Globus pallidus (tissue), 1 donor: ENCODE measurements around the gene ZNF783.
"Not testable (repeated sequence)": the region's sequence is repeated elsewhere in the genome, so short reads cannot be mapped to it uniquely, and the experiment has no call there.

ENCODE experiments used
- DNase-seq: peaks from one replicate; pipeline ENCODE4 v3.0.0-alpha.2; 2015; ENCODE audit warnings: low spot score

ZNF783 gene

GRCh38 chr7:149261829-149262617 lies at the start of gene ZNF783:
ZNF783 (plus strand) TSS chr7:149262196; CDS start chr7:149262334, 138 bp downstream.
- DNase-seq: peak; percentile 87

DNA sequence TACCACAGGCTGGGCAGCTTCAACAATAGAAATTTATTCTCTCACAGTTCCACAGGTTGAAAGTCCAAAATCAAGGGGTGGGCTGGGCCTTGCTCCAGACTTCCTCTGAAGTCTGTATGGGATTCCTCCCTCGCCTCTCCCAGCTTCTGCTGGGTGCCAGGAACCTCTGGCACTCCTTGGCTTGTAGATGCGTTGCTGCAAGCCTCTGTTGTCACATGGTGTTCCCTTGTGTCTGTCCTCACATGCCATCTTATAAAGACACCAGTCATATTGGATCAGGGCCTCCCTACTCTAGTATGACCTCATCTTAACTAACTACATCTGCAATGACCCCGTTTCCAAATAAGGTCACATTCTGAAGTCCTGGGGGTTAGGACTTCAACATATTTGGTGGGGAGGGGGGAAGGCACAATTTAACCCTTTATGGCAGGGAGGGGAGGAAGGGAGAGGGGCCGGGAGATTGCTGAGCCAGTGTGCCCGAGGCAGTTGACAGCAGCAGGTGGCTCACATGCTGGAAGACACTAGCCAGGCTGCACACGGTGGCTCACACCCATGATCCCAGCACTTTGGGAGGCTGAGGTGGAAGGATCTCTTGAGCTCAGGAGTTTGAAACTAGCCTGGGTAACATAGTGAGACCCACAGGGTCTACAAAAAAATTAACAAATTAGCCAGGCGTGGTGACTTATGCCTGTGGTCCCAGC lies 47.8 kb upstream of the ZNF783 start:
- peak; percentile 10 for DNase-seq

DNA sequence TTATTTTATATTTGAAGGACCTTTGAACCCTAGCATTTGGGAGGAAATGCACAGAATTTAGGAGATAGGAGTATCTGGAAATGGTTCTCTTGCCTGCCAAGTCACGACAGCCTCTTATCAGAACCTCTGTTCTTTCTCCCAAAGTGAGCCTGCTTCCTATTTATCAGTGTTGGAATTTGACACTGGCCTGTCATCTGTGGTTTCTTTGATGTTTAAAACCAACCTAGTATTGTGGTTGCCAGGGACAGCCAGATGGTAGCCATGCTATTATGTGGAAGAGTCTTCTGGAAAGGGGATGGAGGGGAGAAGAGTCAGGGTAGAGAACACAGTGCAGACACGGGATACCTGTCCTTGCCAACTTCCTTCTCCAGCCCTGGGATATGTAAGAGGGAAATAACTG lies 45.6 kb upstream of the ZNF783 start:
- DNase-seq: no peak

GRCh38 chr7:149217570-149217969 lies 44.4 kb upstream of the ZNF783 start:
- no peak for DNase-seq

DNA sequence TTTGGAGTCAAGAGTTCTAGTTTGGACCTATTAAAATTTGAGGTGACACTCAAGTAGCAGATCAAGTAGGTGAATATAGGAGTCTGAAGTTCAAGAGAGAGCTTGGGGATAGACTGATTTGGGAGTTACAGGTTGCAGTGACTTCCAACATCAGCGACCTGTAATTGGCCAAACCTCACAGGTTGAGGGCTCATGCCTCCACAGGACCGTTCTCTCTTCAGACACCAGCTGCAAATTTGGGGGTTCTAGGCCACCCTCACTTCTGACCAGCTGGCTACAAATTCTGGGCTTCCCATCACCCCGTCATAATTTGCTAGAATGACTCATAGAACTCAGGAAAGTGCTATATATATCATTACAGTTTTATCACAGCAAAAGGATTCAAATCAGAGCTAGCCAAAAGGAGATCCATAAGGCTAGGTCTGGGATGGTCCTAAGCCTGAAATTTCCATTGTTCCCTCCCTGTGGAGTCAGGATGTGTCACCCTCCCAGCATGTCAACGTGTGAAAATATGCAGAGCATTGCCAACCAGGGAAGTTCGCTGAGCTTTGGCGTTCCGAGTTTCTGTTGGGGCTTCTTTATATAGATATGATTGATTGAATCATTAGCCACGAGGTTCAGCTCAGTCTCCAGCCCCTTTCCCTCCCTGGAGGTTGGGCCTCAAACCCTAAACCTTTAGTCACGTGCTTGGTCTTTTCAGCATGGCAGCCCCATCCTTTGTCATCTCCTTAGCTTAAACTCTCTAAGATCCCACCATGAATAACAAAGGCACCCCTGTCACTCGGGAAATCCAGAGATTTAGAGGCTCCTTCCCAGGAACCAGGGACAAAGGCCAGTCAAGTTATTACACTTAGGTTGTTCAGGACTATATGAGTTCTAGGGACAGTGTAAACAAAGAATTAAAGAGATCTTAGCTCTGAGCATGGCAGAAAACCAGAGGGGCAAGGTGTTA lies 43.3 kb upstream of the ZNF783 start:
- no peak for DNase-seq

DNA sequence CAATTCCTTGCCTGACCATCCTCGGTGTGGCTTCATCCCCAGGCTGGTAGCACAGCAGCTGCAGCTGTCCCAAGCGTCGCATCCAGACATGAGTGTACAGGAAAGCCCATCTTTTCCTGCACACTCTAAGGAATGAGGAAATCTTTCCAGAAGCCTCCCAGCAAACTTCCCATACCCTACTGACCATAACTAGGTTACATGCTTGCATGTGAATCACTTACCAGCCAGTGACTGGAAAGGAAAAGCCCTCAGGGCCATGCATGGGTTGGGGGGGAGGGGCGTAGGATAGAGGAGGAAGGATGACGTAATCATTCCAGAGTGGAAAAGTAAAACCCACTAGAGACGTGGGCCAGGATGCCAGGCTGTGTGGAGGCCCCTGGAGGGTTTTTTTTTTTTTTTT lies 41.5 kb upstream of the ZNF783 start:
- no peak for DNase-seq

- DNase-seq: no peak
Observed at GRCh38 chr7:149223176-149223575, 38.8 kb upstream of the ZNF783 start.

DNA sequence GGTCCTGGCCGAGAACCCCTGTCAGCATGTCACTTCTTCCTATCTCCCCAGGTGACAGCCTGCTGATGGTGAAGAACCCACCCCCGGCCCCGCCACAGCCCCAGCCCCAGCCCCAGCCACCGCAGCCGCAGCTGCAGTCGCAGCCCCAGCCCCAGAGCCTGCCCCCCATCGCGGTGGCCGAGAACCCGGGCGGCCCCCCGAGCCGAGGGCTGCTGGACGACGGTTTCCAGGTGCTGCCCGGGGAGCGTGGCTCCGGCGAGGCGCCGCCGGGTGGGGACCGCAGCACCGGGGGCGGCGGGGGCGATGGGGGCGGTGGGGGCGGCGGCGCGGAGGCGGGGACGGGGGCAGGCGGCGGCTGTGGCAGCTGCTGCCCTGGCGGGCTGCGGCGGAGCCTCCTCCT lies 38.2 kb upstream of the ZNF783 start:
- DNase-seq: no peak

- DNase-seq: no peak
Observed at GRCh38 chr7:149224352-149224751, 37.6 kb upstream of the ZNF783 start.

DNA sequence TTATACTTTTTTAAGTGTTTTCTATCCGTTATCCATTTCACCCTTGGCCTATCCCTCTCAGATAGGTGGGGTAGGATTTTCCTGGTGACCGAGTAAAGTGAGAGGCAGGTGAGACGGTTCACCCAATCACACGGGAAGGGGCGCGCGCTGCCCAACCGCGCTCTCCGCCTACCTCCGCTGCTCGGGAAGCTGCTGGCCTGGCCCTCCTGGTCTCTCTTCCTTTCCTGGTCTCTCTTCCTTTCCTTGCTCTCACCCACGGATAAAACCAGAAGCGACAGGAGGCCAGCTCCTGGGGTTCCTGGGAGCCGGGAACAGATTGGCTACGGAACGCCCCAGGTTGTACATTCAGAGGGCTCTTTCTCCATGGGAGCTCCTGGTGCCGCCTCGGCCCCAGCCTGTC lies 36.9 kb upstream of the ZNF783 start:
- DNase-seq: no peak

GRCh38 chr7:149225656-149226055 lies 36.3 kb upstream of the ZNF783 start:
- DNase-seq: no peak

GRCh38 chr7:149226366-149226765 lies 35.6 kb upstream of the ZNF783 start:
- DNase-seq: not testable (repeated sequence)

- DNase-seq: no peak
Observed at GRCh38 chr7:149226840-149227494, 35.0 kb upstream of the ZNF783 start.

DNA sequence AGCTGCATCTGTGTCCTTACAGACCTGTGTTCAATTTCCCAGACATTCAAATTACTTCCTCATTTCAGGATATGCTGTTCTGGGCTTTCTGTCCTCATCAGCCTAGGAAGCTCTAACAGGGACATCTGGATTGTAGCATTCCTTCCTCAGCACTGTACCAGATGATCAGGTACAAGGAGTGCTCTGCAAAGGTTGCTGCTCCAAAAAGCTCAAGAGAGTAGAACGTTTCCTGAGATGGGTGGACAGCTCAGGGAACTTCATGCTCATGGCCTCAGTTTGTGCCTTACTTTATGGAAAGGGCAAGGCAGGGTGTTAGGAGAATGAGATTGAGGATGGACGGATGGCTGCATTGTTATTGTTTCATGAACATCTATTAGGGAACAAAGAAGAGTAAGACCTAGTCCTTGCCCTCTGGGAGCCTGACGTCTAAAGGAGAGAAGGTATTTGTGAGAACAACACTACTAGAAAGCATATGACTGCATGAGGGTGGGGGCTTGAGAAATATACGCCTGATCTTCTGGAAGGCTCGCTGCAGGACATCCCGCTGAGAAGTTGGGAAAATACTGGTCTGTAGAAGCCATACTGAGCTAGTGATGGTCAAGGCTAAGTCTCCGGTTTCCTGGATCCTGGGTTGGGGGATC lies 33.0 kb upstream of the ZNF783 start:
- no peak for DNase-seq

GRCh38 chr7:149229526-149229925 lies 32.5 kb upstream of the ZNF783 start:
- no peak for DNase-seq

DNA sequence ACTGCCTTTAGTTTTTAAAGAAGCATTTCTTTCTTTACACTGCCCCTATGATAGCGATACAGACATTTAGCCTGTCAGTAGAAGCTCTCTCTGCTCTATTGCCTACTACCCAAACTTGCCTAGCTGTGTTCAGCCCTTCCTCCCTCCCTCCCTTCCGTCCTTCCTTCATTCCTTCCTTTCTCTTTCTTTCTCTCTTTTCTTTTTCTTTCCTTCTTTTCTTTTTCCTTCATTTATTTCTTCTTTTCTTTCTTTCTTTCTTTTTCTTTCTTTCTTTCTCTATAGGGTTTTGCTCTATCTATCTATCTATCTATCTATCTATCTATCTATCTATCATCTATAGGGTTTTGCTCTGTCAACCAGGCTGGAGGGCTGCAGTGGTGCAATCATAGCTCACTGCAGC lies 29.6 kb upstream of the ZNF783 start:
- no peak for DNase-seq

DNA sequence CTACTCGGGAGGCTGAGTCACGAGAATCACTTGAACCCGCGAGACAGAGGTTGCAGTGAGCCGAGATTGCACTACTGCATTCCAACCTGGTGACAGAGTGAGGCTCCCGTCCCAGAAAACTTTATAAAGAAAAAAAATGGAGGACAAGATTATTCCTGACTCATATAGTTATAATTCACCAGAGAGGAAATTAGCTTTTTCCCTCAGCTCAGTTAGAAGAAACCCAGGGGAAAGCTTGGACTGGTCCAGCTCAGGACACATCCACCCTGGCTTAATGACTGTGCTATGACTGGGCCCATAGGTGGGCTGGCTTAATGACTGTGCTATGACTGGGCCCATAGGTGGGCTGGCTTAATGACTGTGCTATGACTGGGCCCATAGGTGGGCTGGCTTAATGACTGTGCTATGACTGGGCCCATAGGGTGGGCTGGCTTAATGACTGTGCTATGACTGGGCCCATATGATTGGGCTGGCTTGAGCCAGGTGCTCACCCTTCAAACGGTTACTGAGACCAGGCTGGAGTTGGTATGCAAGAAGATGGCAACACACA lies 28.3 kb upstream of the ZNF783 start:
- DNase-seq: not testable (repeated sequence)

DNA sequence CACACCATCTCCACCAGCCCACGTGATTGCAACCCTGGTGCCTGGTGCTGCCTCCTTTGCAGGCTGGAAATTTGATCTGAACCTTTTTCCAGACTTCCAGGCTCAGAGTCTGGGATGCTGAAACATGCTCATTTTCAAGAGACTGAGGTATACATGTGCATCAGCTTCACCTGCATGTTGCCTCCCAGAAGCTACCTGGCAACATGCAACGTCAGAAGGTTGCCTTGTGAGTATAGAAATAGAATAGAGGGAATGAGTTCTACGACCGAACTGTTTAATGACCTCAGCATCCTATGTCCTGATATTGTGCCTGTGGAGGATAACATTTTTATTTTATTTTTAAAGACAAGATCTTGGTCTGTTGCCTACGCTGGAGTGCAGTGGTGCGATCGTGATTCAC lies 24.5 kb upstream of the ZNF783 start:
- DNase-seq: no peak

- no peak for DNase-seq
Observed at GRCh38 chr7:149238051-149238450, 23.9 kb upstream of the ZNF783 start.

GRCh38 chr7:149239345-149240143 lies 22.5 kb upstream of the ZNF783 start, which contains the start of gene ZNF212:
ZNF212 (plus strand) TSS chr7:149239651; CDS start chr7:149239779, 128 bp downstream.
- peak; percentile 91 for DNase-seq
